GM13976 (cell line): ENCODE measurements around the gene FAM53A.

Source experiments
- DNase-seq: peaks from one replicate; pipeline ENCODE4 v3.0.0; 2012; ENCODE audit warnings: low spot score
- CTCF ChIP-seq: IDR thresholded peaks from 2 replicates; pipeline ENCODE4 v1.5.1; 2012; ENCODE audit warnings: borderline replicate concordance, mild to moderate bottlenecking; ENCODE audit not compliant: insufficient read depth; ENCODE audit errors: extremely low read depth, missing control alignments, control extremely low read depth
- in situ Hi-C: fragments of 300-500 bp; cut with MboI; formaldehyde crosslinking; loops from one replicate; pipeline ENCODE4 v1.12.0; 2022; ENCODE audit warnings: low sequenced_read_pairs, mixed read lengths, inconsistent platforms; ENCODE audit not compliant: unreplicated experiment

FAM53A gene

GRCh38 chr4:1601852-1602654, 82.1 kb downstream of the FAM53A start:
- TF ChIP-seq CTCF = no peak

GRCh38 chr4:1601533-1601835, 82.6 kb downstream of the FAM53A start:
- no peak for DNase-seq
- TF ChIP-seq CTCF = no peak
- in situ Hi-C loops = no loop called here

More at GRCh38 chr4:1601852-1602654, 82.1 kb downstream of the FAM53A start:
- DNase-seq = no peak
- in situ Hi-C loops = no loop called here

- TF ChIP-seq CTCF = no peak
- no peak for DNase-seq
- in situ Hi-C loops = no loop called here
These were observed 83.1 kb downstream of the FAM53A start for GRCh38 chr4:1600811-1601532.

- in situ Hi-C loops = no loop called here
- DNase-seq = no peak
These were observed 83.8 kb downstream of the FAM53A start for GRCh38 chr4:1600211-1600780.

GRCh38 chr4:1599491-1600210, 84.5 kb downstream of the FAM53A start:
- in situ Hi-C loops = no loop called here
- no peak for DNase-seq
- no peak for TF ChIP-seq CTCF

More at GRCh38 chr4:1600211-1600780, 83.8 kb downstream of the FAM53A start:
- TF ChIP-seq CTCF = no peak

- in situ Hi-C loops = no loop called here
- no peak for TF ChIP-seq CTCF
- DNase-seq = no peak
These were observed 85.1 kb downstream of the FAM53A start for GRCh38 chr4:1599026-1599481.
